Vagina (tissue), 2 donors: ENCODE data around the gene GABBR2.

Source experiments
- POLR2A ChIP-seq, 2 donors: fragments of 450-650 bp; IDR thresholded peaks; one replicate each; pipeline ENCODE4 v1.6.1; 2017; ENCODE audit warnings: antibody characterized with exemption in 2 of 2, mild to moderate bottlenecking in 2 of 2, moderate library complexity in 2 of 2
- POLR2AphosphoS5 ChIP-seq, 2 donors: sonication (generic); formaldehyde crosslinking; IDR thresholded peaks; one replicate each; pipeline ENCODE4 v1.9.0; 2017; ENCODE audit warnings: antibody characterized with exemption in 2 of 2, mild to moderate bottlenecking in 2 of 2, low read depth in 1 of 2; ENCODE audit not compliant: insufficient read depth in 1 of 2
- TF ChIP-seq, protein P1 (sequence below), 3 experiments: fragments of 450-650 bp in 2 of 3; fragments of 200-600 bp in 1 of 3; sonication (generic) in 1 of 3; IDR thresholded peaks; one replicate each; pipeline ENCODE4 v1.5.1; 2017 to 2019; ENCODE audit warnings: antibody characterized with exemption in 3 of 3, mild to moderate bottlenecking in 2 of 3, moderate library complexity in 2 of 3

DNA sequence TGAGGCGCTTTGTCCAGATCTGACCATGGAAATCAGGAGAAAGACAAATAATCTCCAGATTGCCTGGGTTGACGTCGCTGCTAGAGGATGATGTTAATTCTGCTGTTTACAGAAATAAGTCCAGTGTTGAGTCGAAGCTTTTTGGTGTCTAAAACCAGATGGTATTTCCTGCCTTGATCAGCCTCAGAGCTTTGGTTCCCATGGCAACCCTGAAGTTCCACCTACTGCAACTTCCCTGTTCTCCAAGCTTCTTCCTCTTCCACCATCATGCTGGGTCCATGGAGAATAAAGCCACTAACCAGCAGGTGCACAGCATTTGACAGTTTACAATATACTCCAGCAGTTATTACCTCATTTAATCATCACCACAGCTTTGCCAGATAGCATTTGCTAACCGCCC is 18.0 kb upstream of the GABBR2 start:
- no peak for TF ChIP-seq POLR2A (IDR thresholded peaks at IDR 0.05)
- TF ChIP-seq, protein P1, sequence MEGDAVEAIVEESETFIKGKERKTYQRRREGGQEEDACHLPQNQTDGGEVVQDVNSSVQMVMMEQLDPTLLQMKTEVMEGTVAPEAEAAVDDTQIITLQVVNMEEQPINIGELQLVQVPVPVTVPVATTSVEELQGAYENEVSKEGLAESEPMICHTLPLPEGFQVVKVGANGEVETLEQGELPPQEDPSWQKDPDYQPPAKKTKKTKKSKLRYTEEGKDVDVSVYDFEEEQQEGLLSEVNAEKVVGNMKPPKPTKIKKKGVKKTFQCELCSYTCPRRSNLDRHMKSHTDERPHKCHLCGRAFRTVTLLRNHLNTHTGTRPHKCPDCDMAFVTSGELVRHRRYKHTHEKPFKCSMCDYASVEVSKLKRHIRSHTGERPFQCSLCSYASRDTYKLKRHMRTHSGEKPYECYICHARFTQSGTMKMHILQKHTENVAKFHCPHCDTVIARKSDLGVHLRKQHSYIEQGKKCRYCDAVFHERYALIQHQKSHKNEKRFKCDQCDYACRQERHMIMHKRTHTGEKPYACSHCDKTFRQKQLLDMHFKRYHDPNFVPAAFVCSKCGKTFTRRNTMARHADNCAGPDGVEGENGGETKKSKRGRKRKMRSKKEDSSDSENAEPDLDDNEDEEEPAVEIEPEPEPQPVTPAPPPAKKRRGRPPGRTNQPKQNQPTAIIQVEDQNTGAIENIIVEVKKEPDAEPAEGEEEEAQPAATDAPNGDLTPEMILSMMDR (IDR thresholded peaks at IDR 0.05): no peak
- TF ChIP-seq POLR2AphosphoS5 (IDR thresholded peaks at IDR 0.05; ENCODE audit: insufficient read depth in 1 of 2, low read depth in 1 of 2): no peak
